A549 (cell line): ENCODE measurements around the gene SPINDOC.
"Not testable (repeated sequence)": the region's sequence is repeated elsewhere in the genome, so short reads cannot be mapped to it uniquely, and the experiment has no call there.

ENCODE experiments used
- CBX2 ChIP-seq: fragments of 200-600 bp; sonication (generic); IDR thresholded peaks from 2 replicates; pipeline ENCODE4 v1.6.1; 2016; ENCODE audit warnings: low read depth, mild to moderate bottlenecking, borderline replicate concordance
- EP300 ChIP-seq, 2 experiments: fragments of >200 bp; sonication (Bioruptor Twin); formaldehyde crosslinking; IDR thresholded peaks; 2 replicates in 1 of 2; 3 replicates in 1 of 2; pipeline ENCODE4 v1.6.1; 2016 to 2017
- FOXS1 ChIP-seq: fragments of 250-450 bp; sonication (Bioruptor Pico); IDR thresholded peaks from 2 replicates; pipeline ENCODE4 v1.5.0; 2020; ENCODE audit warnings: mild to moderate bottlenecking, moderate library complexity
- JUN ChIP-seq, 2 experiments: fragments of >200 bp; sonication (Bioruptor Twin); formaldehyde crosslinking; IDR thresholded peaks; 2 replicates in 1 of 2; 3 replicates in 1 of 2; pipeline ENCODE4 v1.6.1; 2016 to 2017
- KDM1A ChIP-seq: fragments of 200-600 bp; sonication (generic); IDR thresholded peaks from 2 replicates; pipeline ENCODE4 v1.6.1; 2016; ENCODE audit warnings: low read depth, mild to moderate bottlenecking
- MAX ChIP-seq: IDR thresholded peaks from 2 replicates; pipeline ENCODE4 v1.6.1; 2012
- POLR2A ChIP-seq: IDR thresholded peaks from 2 replicates; pipeline ENCODE4 v1.6.1; 2012; ENCODE audit warnings: mild to moderate bottlenecking, low read length
- RAD21 ChIP-seq, 2 experiments: fragments of >200 bp in 1 of 2; sonication (Bioruptor Twin) in 1 of 2; formaldehyde crosslinking in 1 of 2; IDR thresholded peaks in 1 of 2; conservative IDR thresholded peaks in 1 of 2; 2 replicates in 1 of 2; 3 replicates in 1 of 2; pipeline ENCODE4 v1.6.1; 2012 to 2018; ENCODE audit warnings: inconsistent platforms in 1 of 2
- RFX5 ChIP-seq: fragments of 450-650 bp; IDR thresholded peaks from 2 replicates; pipeline ENCODE4 v1.7.1; 2014; ENCODE audit warnings: antibody characterized with exemption, mild to moderate bottlenecking, moderate library complexity
- SMC3 ChIP-seq: fragments of >200 bp; sonication (Bioruptor Twin); formaldehyde crosslinking; IDR thresholded peaks from 3 replicates; pipeline ENCODE4 v1.6.1; 2018; ENCODE audit warnings: inconsistent platforms
- TF ChIP-seq, protein P1 (sequence below): fragments of >200 bp; sonication (Bioruptor Twin); formaldehyde crosslinking; IDR thresholded peaks from 3 replicates; pipeline ENCODE4 v1.5.1; 2016
- TF ChIP-seq, protein P2 (sequence below): IDR thresholded peaks from 2 replicates; pipeline ENCODE4 v1.6.1; 2012; ENCODE audit warnings: low read depth, borderline replicate concordance
- TF ChIP-seq, protein P3 (sequence below): fragments of 250-450 bp; sonication (Bioruptor Pico); IDR thresholded peaks from 2 replicates; pipeline ENCODE4 v1.5.0; 2021; ENCODE audit warnings: mild to moderate bottlenecking, moderate library complexity, borderline replicate concordance

DNA sequence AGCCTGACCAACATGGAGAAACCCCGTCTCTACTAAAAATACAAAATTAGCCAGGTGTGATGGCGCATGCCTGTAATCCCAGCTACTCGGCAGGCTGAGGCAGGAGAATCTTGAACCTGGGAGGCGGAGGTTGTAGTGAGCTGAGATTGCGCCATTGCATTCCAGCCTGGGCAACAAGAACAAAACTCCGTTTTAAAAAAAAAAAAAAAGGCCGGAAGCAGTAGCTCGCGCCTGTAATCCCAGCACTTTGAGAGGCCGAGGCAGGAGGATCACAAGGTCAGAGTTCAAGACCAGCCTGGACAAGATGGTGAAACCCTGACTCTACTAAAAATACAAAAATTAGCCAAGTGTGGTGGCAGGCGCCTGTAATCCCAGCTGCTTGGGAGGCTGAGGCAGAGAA lies 2.9 kb upstream of the SPINDOC start:
- TF ChIP-seq EP300 (IDR thresholded peaks at IDR 0.05); CBX2; POLR2A; KDM1A; JUN (IDR thresholded peaks at IDR 0.05); MAX; RFX5; FOXS1 (CRISPR knock-in tag); RAD21 (conservative IDR thresholded peaks at IDR 0.05 in 1 of 2, IDR thresholded peaks at IDR 0.05 in 1 of 2); SMC3: not testable (repeated sequence)
- TF ChIP-seq, protein P1, sequence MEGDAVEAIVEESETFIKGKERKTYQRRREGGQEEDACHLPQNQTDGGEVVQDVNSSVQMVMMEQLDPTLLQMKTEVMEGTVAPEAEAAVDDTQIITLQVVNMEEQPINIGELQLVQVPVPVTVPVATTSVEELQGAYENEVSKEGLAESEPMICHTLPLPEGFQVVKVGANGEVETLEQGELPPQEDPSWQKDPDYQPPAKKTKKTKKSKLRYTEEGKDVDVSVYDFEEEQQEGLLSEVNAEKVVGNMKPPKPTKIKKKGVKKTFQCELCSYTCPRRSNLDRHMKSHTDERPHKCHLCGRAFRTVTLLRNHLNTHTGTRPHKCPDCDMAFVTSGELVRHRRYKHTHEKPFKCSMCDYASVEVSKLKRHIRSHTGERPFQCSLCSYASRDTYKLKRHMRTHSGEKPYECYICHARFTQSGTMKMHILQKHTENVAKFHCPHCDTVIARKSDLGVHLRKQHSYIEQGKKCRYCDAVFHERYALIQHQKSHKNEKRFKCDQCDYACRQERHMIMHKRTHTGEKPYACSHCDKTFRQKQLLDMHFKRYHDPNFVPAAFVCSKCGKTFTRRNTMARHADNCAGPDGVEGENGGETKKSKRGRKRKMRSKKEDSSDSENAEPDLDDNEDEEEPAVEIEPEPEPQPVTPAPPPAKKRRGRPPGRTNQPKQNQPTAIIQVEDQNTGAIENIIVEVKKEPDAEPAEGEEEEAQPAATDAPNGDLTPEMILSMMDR: not testable (repeated sequence)
- TF ChIP-seq, protein P2, sequence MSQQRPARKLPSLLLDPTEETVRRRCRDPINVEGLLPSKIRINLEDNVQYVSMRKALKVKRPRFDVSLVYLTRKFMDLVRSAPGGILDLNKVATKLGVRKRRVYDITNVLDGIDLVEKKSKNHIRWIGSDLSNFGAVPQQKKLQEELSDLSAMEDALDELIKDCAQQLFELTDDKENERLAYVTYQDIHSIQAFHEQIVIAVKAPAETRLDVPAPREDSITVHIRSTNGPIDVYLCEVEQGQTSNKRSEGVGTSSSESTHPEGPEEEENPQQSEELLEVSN: not testable (repeated sequence)
- TF ChIP-seq, protein P3, sequence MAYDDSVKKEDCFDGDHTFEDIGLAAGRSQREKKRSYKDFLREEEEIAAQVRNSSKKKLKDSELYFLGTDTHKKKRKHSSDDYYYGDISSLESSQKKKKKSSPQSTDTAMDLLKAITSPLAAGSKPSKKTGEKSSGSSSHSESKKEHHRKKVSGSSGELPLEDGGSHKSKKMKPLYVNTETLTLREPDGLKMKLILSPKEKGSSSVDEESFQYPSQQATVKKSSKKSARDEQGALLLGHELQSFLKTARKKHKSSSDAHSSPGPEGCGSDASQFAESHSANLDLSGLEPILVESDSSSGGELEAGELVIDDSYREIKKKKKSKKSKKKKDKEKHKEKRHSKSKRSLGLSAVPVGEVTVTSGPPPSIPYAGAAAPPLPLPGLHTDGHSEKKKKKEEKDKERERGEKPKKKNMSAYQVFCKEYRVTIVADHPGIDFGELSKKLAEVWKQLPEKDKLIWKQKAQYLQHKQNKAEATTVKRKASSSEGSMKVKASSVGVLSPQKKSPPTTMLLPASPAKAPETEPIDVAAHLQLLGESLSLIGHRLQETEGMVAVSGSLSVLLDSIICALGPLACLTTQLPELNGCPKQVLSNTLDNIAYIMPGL (CRISPR knock-in tag): not testable (repeated sequence)
